Activated naive CD4-positive, alpha-beta T cell treated with anti-CD3 and anti-CD28 coated beads, Interleukin-2, amount 50 U/mL, for 16 hours (primary cell): ENCODE results near the gene LAS1L.
"Not testable (repeated sequence)": the region's sequence is repeated elsewhere in the genome, so short reads cannot be mapped to it uniquely, and the experiment has no call there.

Source experiments
- DNase-seq: peaks from one replicate; pipeline ENCODE4 v3.0.0-alpha.2; 2020

The LAS1L gene

GRCh38 chrX:65516756-65517155 lies 17.8 kb downstream of the LAS1L start:
- DNase-seq: no peak

- no peak for DNase-seq
Measured at GRCh38 chrX:65513610-65514009, 21.0 kb downstream of the LAS1L start.

- no peak for DNase-seq
Measured at GRCh38 chrX:65509400-65509799, 25.2 kb downstream of the LAS1L start.

GRCh38 chrX:65508851-65509250 lies 25.7 kb downstream of the LAS1L start:
- no peak for DNase-seq

- DNase-seq: no peak
Measured at GRCh38 chrX:65502618-65503017, 32.0 kb downstream of the LAS1L start.

DNA sequence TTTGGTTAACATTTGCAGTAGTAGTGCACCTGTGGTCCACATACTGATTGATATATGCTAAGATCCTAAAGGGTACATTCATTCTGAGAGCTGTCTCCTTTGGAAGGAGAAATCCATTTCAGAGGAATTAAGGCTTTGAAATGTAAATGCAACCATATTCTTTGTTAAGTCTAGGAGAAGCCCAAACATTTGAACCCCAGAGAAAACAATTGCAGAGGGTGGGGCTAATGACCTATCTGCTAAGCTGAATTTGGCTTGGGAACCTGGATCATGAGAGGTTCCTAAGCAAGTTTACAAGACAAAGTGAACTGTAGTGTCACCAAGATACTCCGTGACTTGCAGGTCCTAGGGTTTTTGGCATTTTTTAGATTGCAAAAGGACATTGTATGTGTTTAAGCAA lies 41.2 kb downstream of the LAS1L start:
- no peak for DNase-seq

- no peak for DNase-seq
Measured at GRCh38 chrX:65491620-65492019, 43.0 kb downstream of the LAS1L start.

GRCh38 chrX:65488495-65488894 lies 46.1 kb downstream of the LAS1L start:
- no peak for DNase-seq

GRCh38 chrX:65480960-65481359 lies 53.6 kb downstream of the LAS1L start:
- DNase-seq: no peak

- DNase-seq: not testable (repeated sequence)
Measured at GRCh38 chrX:65479102-65479501, 55.5 kb downstream of the LAS1L start.

GRCh38 chrX:65476564-65476963 lies 58.0 kb downstream of the LAS1L start:
- no peak for DNase-seq

DNA sequence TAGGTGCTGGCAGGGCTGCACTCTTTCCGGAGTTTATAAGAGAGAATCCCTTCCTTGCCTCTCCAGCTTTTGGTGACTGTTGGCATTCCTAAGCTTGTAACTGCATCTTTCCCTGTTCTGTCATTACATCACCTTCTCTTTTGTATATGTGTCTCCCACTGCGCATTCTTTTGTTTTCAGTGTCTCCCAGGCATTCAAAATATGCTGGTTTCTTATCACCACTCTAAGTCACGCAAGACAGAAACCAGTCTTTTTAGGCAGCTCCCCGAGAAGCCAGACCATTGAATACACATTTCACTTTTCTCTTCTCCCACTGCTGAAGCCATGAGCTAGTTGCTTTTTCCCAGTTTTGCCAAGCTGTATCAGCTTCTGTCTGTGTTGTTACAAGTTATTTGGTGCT lies 71.0 kb downstream of the LAS1L start:
- DNase-seq: no peak
